GM12891 (cell line): ENCODE measurements around the gene FARSB.

ENCODE experiments used
- POLR2A ChIP-seq: IDR thresholded peaks from 2 replicates; pipeline ENCODE4 v1.6.1; 2011; ENCODE audit warnings: low read depth, low read length, control low read depth
- POLR2AphosphoS5 ChIP-seq: IDR thresholded peaks from 2 replicates; pipeline ENCODE4 v1.6.1; 2011; ENCODE audit warnings: low read depth, low read length, control low read depth
- SPI1 ChIP-seq: IDR thresholded peaks from 2 replicates; pipeline ENCODE4 v1.6.1; 2011; ENCODE audit warnings: low read depth, low read length, control low read depth

GRCh38 chr2:222651718-222652418 lies 4.0 kb downstream of the FARSB start:
- TF ChIP-seq POLR2AphosphoS5 (no peak), POLR2A (no peak), SPI1 (no peak)
